Fibroblast of lung (primary cell): ENCODE data around the gene STARD7. TPM values are rescaled to one million over a fixed set of nuclear protein-coding genes. Genes with fewer than 3 reads are reported as not detected.

Experiments used
- DNase-seq, 2 donors: peaks; one replicate each; pipeline versions ENCODE4 v3.0.0 to v3.0.0-alpha.2; 2010; ENCODE audit warnings: low read depth in 2 of 2
- H2AFZ ChIP-seq: 2 replicates; pipeline ENCODE4 v1.5.1; 2012; ENCODE audit warnings: low read length, control low read depth, inconsistent platforms
- H3K27ac ChIP-seq: 2 replicates; pipeline ENCODE4 v1.5.1; 2011; ENCODE audit warnings: low read length, control low read depth; ENCODE audit not compliant: insufficient read depth
- H3K27me3 ChIP-seq: 2 replicates; pipeline ENCODE4 v1.5.1; 2011; ENCODE audit warnings: mild to moderate bottlenecking, low read length; ENCODE audit not compliant: control insufficient read depth, insufficient read depth
- H3K36me3 ChIP-seq: 2 replicates; pipeline ENCODE4 v1.5.1; 2011; ENCODE audit warnings: low read length; ENCODE audit not compliant: control insufficient read depth, insufficient read depth
- H3K4me1 ChIP-seq: 2 replicates; pipeline ENCODE4 v1.5.1; 2011; ENCODE audit warnings: low read length; ENCODE audit not compliant: control insufficient read depth, insufficient read depth; ENCODE audit errors: extremely low read depth
- H3K4me2 ChIP-seq: 2 replicates; pipeline ENCODE4 v1.5.1; 2011; ENCODE audit warnings: low read length, control low read depth; ENCODE audit not compliant: insufficient read depth; ENCODE audit errors: extremely low read depth
- H3K4me3 ChIP-seq, 4 experiments: fragments of 200-600 bp in 1 of 4; sonication (generic) in 1 of 4; replicated peaks in 1 of 4; 2 replicates each; pipeline ENCODE4 v1.5.1; 2011 to 2016; ENCODE audit warnings: low read length in 4 of 4, low read depth in 3 of 4, mild to moderate bottlenecking in 3 of 4, control low read depth in 2 of 4, inconsistent platforms in 1 of 4, mixed read lengths in 1 of 4; ENCODE audit not compliant: insufficient read depth in 1 of 4; ENCODE audit errors: control extremely low read depth in 1 of 4
- H3K79me2 ChIP-seq: 2 replicates; pipeline ENCODE4 v1.5.1; 2012; ENCODE audit warnings: mild to moderate bottlenecking, low read length, inconsistent platforms; ENCODE audit not compliant: control insufficient read depth, insufficient read depth
- H3K9ac ChIP-seq: 2 replicates; pipeline ENCODE4 v1.5.1; 2011; ENCODE audit warnings: mild to moderate bottlenecking, low read length, control low read depth; ENCODE audit not compliant: insufficient read depth
- H3K9me3 ChIP-seq: 2 replicates; pipeline ENCODE4 v1.5.1; 2012; ENCODE audit warnings: low read depth, low read length; ENCODE audit not compliant: control insufficient read depth, insufficient read depth
- H4K20me1 ChIP-seq: 2 replicates; pipeline ENCODE4 v1.5.1; 2011; ENCODE audit warnings: low read length; ENCODE audit not compliant: control insufficient read depth, insufficient read depth; ENCODE audit errors: extremely low read depth
- EZH2 ChIP-seq: IDR thresholded peaks from 2 replicates; pipeline ENCODE4 v1.5.1; 2012; ENCODE audit warnings: low read length, control low read depth, mild to moderate bottlenecking; ENCODE audit errors: missing control alignments
- polyA plus RNA-seq, 2 donors: library from polyadenylated mRNA; depleted of rRNA in 1 of 2; stranded (reverse) in 1 of 2; unstranded in 1 of 2; fragments of >200 nt; gene quantifications; 2 replicates each; pipeline ENCODE4 v1.2.1, GENCODE V29; 2011 to 2012; ENCODE audit warnings: missing spikeins in 1 of 2
- total RNA-seq: library from RNA; depleted of rRNA; stranded (reverse); fragments of >200 nt; gene quantifications from 2 replicates; pipeline ENCODE4 v1.2.1, GENCODE V29; 2014
- TF ChIP-seq, protein P1 (sequence below), 2 donors: IDR thresholded peaks in 1 of 2; conservative IDR thresholded peaks in 1 of 2; 1 replicate in 1 of 2; 2 replicates in 1 of 2; pipeline ENCODE4 v1.5.1; 2011 to 2012; ENCODE audit warnings: low read length in 2 of 2, control low read depth in 1 of 2, inconsistent platforms in 1 of 2, low read depth in 1 of 2, mild to moderate bottlenecking in 1 of 2

The STARD7 gene
- total and polyA plus RNA-seq, 2 donors (not counting 1 experiment from before 2014, with no cell fraction given), result 109 to 121 TPM

DNA sequence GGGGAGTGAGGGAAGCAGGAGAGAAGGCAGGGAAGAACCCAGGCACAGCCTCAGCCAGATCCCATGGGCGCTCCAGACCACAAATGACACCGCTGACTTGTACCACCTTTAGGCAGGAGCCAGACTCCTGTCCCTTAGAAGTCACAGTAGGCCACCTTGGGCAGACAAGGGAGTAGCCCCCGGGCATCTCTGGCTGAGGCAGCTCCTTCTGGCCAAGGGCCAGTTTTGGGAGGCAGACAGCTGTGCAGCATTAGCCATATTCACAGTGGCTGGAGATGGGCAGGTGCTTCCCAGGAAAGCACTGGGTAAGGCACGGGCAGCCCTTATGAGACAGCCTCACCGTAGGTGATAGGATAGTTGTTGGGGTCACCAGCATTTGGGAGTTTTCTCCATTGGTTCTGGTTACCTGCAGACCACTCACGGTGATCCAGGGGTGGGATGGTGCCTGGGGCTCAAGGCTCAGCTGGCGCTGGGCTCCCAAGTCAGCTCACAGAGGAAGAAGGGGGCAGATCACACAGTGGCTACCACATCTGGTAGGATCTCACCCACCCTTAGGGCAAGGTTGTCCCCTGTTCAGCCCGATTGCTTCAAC is 72.4 kb downstream of the STARD7 start:
- Histone ChIP-seq H3K27me3 (peaks cover 17% of the 10 kb centered on the region), H2AFZ (no peak overlapping the region), H3K4me2 (no peak overlapping the region), H3K9me3 (no peaks in the 10 kb centered on the region), H3K4me1 (no peaks in the 10 kb centered on the region), H3K79me2 (no peaks in the 10 kb centered on the region), H3K4me3 (no peak overlapping the region), H4K20me1 (no peaks in the 10 kb centered on the region), H3K36me3 (no peaks in the 10 kb centered on the region), H3K27ac (no peak overlapping the region), H3K9ac (no peak overlapping the region)
- no peak for DNase-seq
- no peak for TF ChIP-seq EZH2
- TF ChIP-seq, protein P1, sequence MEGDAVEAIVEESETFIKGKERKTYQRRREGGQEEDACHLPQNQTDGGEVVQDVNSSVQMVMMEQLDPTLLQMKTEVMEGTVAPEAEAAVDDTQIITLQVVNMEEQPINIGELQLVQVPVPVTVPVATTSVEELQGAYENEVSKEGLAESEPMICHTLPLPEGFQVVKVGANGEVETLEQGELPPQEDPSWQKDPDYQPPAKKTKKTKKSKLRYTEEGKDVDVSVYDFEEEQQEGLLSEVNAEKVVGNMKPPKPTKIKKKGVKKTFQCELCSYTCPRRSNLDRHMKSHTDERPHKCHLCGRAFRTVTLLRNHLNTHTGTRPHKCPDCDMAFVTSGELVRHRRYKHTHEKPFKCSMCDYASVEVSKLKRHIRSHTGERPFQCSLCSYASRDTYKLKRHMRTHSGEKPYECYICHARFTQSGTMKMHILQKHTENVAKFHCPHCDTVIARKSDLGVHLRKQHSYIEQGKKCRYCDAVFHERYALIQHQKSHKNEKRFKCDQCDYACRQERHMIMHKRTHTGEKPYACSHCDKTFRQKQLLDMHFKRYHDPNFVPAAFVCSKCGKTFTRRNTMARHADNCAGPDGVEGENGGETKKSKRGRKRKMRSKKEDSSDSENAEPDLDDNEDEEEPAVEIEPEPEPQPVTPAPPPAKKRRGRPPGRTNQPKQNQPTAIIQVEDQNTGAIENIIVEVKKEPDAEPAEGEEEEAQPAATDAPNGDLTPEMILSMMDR (conservative IDR thresholded peaks at IDR 0.05 in 1 of 2, IDR thresholded peaks at IDR 0.05 in 1 of 2; ENCODE audit: low read depth in 1 of 2, low read length in 2 of 2), result no peak

DNA sequence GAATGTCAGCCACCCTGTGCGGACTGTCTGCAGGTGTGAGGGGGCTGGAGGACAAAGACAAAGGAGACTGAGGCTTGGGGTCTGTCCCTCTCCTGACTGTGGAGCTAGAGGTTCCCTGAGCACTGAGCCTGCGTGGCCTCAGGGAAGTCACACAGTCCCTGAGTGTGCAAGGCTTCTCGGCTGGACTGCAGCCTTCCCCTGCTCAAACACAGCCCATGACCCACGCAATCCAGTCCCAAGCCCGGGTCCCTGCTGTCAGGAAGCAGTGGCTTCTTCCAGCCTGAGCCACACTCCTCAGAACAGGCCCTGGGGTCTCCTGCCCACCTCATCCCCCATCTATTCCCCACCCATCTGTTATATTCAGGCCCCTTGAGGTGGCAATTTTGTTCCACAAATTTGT is 73.0 kb downstream of the STARD7 start:
- peaks cover 17% of the 10 kb centered on the region for H3K27me3 ChIP-seq
- TF ChIP-seq, protein P1 (conservative IDR thresholded peaks at IDR 0.05 in 1 of 2, IDR thresholded peaks at IDR 0.05 in 1 of 2; ENCODE audit: low read depth in 1 of 2, low read length in 2 of 2), result no peak
- no peak for TF ChIP-seq EZH2
- no peaks in the 10 kb centered on the region for H3K4me1 ChIP-seq
- no peaks in the 10 kb centered on the region for H3K36me3 ChIP-seq
- H2AFZ ChIP-seq, result no peak overlapping the region
- H4K20me1 ChIP-seq, result no peaks in the 10 kb centered on the region
- no peak overlapping the region for H3K4me2 ChIP-seq
- no peak overlapping the region for H3K4me3 ChIP-seq
- no peak overlapping the region for H3K27ac ChIP-seq
- H3K79me2 ChIP-seq, result no peaks in the 10 kb centered on the region
- no peak for DNase-seq
- no peaks in the 10 kb centered on the region for H3K9me3 ChIP-seq
- no peak overlapping the region for H3K9ac ChIP-seq

DNA sequence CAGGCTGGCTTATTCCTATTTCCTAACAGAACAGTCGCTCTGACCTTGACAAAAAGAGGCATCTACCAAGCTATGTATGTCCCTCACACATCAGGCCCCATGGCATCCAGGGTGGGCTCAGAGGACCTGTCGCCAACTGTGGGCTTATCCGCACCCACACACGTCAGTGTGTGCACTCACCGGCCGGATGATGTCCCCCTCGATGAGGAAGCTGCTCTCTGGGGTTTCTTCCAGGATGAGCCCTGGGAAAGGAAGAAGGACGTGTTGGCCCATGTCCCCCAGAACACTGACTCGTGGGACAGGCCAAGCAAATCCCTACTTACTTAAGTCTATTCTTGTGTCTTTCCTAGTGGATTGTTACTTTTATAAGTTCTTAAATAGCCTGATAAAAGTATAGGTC is 73.5 kb downstream of the STARD7 start:
- H3K4me1 ChIP-seq, result no peaks in the 10 kb centered on the region
- no peaks in the 10 kb centered on the region for H4K20me1 ChIP-seq
- no peak overlapping the region for H3K27ac ChIP-seq
- H3K9ac ChIP-seq, result no peak overlapping the region
- no peak overlapping the region for H2AFZ ChIP-seq
- no peak overlapping the region for H3K4me3 ChIP-seq
- no peak for DNase-seq
- H3K79me2 ChIP-seq, result no peaks in the 10 kb centered on the region
- H3K36me3 ChIP-seq, result no peaks in the 10 kb centered on the region
- H3K4me2 ChIP-seq, result no peak overlapping the region
- peaks cover 19% of the 10 kb centered on the region for H3K27me3 ChIP-seq
- H3K9me3 ChIP-seq, result no peaks in the 10 kb centered on the region
- TF ChIP-seq, protein P1 (conservative IDR thresholded peaks at IDR 0.05 in 1 of 2, IDR thresholded peaks at IDR 0.05 in 1 of 2; ENCODE audit: low read depth in 1 of 2, low read length in 2 of 2), result no peak
- TF ChIP-seq EZH2, result no peak

Other genes with a start within 250 kb of the STARD7 start
- 31.1 and 32.9 TPM in 2 replicates for gene ANKRD36C, start 217.0 kb downstream of the STARD7 start, total RNA-seq
- gene ANKRD36C, start 217.0 kb downstream of the STARD7 start, polyA plus RNA-seq, result 1.9 and 3.9 TPM in 2 replicates
- 2.8 and 3.9 TPM in 2 replicates for gene GPAT2, start 173.9 kb downstream of the STARD7 start, total RNA-seq
- 1.1 and 3.5 TPM in 2 replicates for gene GPAT2, start 173.9 kb downstream of the STARD7 start, polyA plus RNA-seq
- not detected in 2 replicates for gene ADRA2B, start 92.3 kb downstream of the STARD7 start, total RNA-seq
- gene ADRA2B, start 92.3 kb downstream of the STARD7 start, polyA plus RNA-seq, result 0.07 TPM in 1 of 2 replicates, not detected in the other
- gene ASTL, start 70.3 kb downstream of the STARD7 start, total RNA-seq, result not detected in 2 replicates
- gene ASTL, start 70.3 kb downstream of the STARD7 start, polyA plus RNA-seq, result not detected in 2 replicates
- 0.33 and 1.0 TPM in 2 replicates for gene DUSP2, start 63.4 kb downstream of the STARD7 start, total RNA-seq
- gene DUSP2, start 63.4 kb downstream of the STARD7 start, polyA plus RNA-seq, result 0.17 and 0.26 TPM in 2 replicates
- gene TMEM127, start 57.2 kb upstream of the STARD7 start, total RNA-seq, result 15.2 and 20.8 TPM in 2 replicates
- 48.0 and 54.8 TPM in 2 replicates for gene TMEM127, start 57.2 kb upstream of the STARD7 start, polyA plus RNA-seq
- gene CIAO1, start 57.4 kb upstream of the STARD7 start, total RNA-seq, result 85.3 and 101 TPM in 2 replicates
- gene CIAO1, start 57.4 kb upstream of the STARD7 start, polyA plus RNA-seq, result 57.4 and 67.8 TPM in 2 replicates
- 39.8 and 49.4 TPM in 2 replicates for gene SNRNP200, start 96.7 kb upstream of the STARD7 start, total RNA-seq
- 65.0 and 102 TPM in 2 replicates for gene SNRNP200, start 96.7 kb upstream of the STARD7 start, polyA plus RNA-seq
- 4.1 and 4.6 TPM in 2 replicates for gene ITPRIPL1, start 116.5 kb upstream of the STARD7 start, total RNA-seq
- 2.0 and 2.6 TPM in 2 replicates for gene ITPRIPL1, start 116.5 kb upstream of the STARD7 start, polyA plus RNA-seq
- 0.51 and 4.3 TPM in 2 replicates for gene NCAPH, start 126.9 kb upstream of the STARD7 start, total RNA-seq
- 8.4 and 34.6 TPM in 2 replicates for gene NCAPH, start 126.9 kb upstream of the STARD7 start, polyA plus RNA-seq